Neuron (in vitro differentiated cells): Measurements from ENCODE around the gene SYNE3.

ENCODE experiments used
- H2AFZ ChIP-seq: one replicate; pipeline ENCODE4 v1.6.1; 2013; ENCODE audit warnings: low read depth, mild to moderate bottlenecking, inconsistent platforms, low read length, moderate library complexity
- H3K27me3 ChIP-seq: one replicate; pipeline ENCODE4 v1.6.1; 2013; ENCODE audit warnings: low read length; ENCODE audit not compliant: insufficient read depth
- H3K36me3 ChIP-seq: one replicate; pipeline ENCODE4 v1.6.1; 2013; ENCODE audit warnings: low read length; ENCODE audit not compliant: insufficient read depth
- H3K4me1 ChIP-seq: one replicate; pipeline ENCODE4 v1.6.1; 2013; ENCODE audit warnings: low read length; ENCODE audit not compliant: insufficient read depth
- H3K4me3 ChIP-seq: 2 replicates; pipeline ENCODE4 v1.5.1; 2013; ENCODE audit warnings: mild to moderate bottlenecking, low read length, moderate library complexity
- H3K9me3 ChIP-seq: one replicate; pipeline ENCODE4 v1.6.1; 2013; ENCODE audit warnings: low read length

Gene SYNE3

GRCh38 chr14:95475540-95476240 lies 40.8 kb downstream of the SYNE3 start:
- Histone ChIP-seq H3K4me3 (no peak overlapping the region), H3K27me3 (no peaks in the 10 kb centered on the region), H3K4me1 (no peaks in the 10 kb centered on the region), H2AFZ (no peak overlapping the region), H3K9me3 (no peaks in the 10 kb centered on the region), H3K36me3 (no peaks in the 10 kb centered on the region)

- Histone ChIP-seq H2AFZ (no peak overlapping the region), H3K4me1 (no peaks in the 10 kb centered on the region), H3K9me3 (no peaks in the 10 kb centered on the region), H3K36me3 (no peaks in the 10 kb centered on the region), H3K27me3 (no peaks in the 10 kb centered on the region), H3K4me3 (no peak overlapping the region)
Measured at GRCh38 chr14:95474941-95475340, 41.5 kb downstream of the SYNE3 start.

GRCh38 chr14:95474486-95474885 lies 42.0 kb downstream of the SYNE3 start:
- no peaks in the 10 kb centered on the region for H3K27me3 ChIP-seq
- no peak overlapping the region for H3K4me3 ChIP-seq
- H3K9me3 ChIP-seq = no peaks in the 10 kb centered on the region
- no peak overlapping the region for H2AFZ ChIP-seq
- H3K4me1 ChIP-seq = no peaks in the 10 kb centered on the region
- H3K36me3 ChIP-seq = no peaks in the 10 kb centered on the region

GRCh38 chr14:95472819-95473251 lies 43.6 kb downstream of the SYNE3 start:
- Histone ChIP-seq H3K9me3 (no peaks in the 10 kb centered on the region), H3K36me3 (no peaks in the 10 kb centered on the region), H3K27me3 (peaks cover 5% of the 10 kb centered on the region), H3K4me1 (no peaks in the 10 kb centered on the region), H2AFZ (no peak overlapping the region), H3K4me3 (no peak overlapping the region)

- H3K36me3 ChIP-seq = no peaks in the 10 kb centered on the region
- no peaks in the 10 kb centered on the region for H3K4me1 ChIP-seq
- peaks cover 5% of the 10 kb centered on the region for H3K27me3 ChIP-seq
- H2AFZ ChIP-seq = no peak overlapping the region
- H3K9me3 ChIP-seq = no peaks in the 10 kb centered on the region
- H3K4me3 ChIP-seq = no peak overlapping the region
Measured at GRCh38 chr14:95471476-95471875, 45.0 kb downstream of the SYNE3 start.

GRCh38 chr14:95471016-95471415 lies 45.4 kb downstream of the SYNE3 start:
- Histone ChIP-seq H2AFZ (no peak overlapping the region), H3K4me3 (no peak overlapping the region), H3K36me3 (no peaks in the 10 kb centered on the region), H3K9me3 (no peaks in the 10 kb centered on the region), H3K4me1 (no peaks in the 10 kb centered on the region), H3K27me3 (peaks cover 5% of the 10 kb centered on the region)

GRCh38 chr14:95469134-95469481 lies 47.3 kb downstream of the SYNE3 start:
- Histone ChIP-seq H3K4me3 (no peak overlapping the region), H3K27me3 (peaks cover 10% of the 10 kb centered on the region), H3K36me3 (no peaks in the 10 kb centered on the region), H3K4me1 (no peaks in the 10 kb centered on the region), H2AFZ (no peak overlapping the region), H3K9me3 (no peaks in the 10 kb centered on the region)

- Histone ChIP-seq H2AFZ (no peak overlapping the region), H3K36me3 (no peaks in the 10 kb centered on the region), H3K27me3 (peaks cover 13% of the 10 kb centered on the region), H3K4me1 (no peaks in the 10 kb centered on the region), H3K4me3 (no peak overlapping the region), H3K9me3 (no peaks in the 10 kb centered on the region)
Measured at GRCh38 chr14:95468448-95469133, 47.9 kb downstream of the SYNE3 start.

GRCh38 chr14:95467657-95468056 lies 48.8 kb downstream of the SYNE3 start:
- no peaks in the 10 kb centered on the region for H3K4me1 ChIP-seq
- H3K36me3 ChIP-seq = no peaks in the 10 kb centered on the region
- no peak overlapping the region for H3K4me3 ChIP-seq
- peaks cover 18% of the 10 kb centered on the region for H3K27me3 ChIP-seq
- H2AFZ ChIP-seq = no peak overlapping the region
- no peaks in the 10 kb centered on the region for H3K9me3 ChIP-seq

GRCh38 chr14:95467232-95467631 lies 49.2 kb downstream of the SYNE3 start:
- Histone ChIP-seq H2AFZ (no peak overlapping the region), H3K4me1 (no peaks in the 10 kb centered on the region), H3K9me3 (no peaks in the 10 kb centered on the region), H3K4me3 (no peak overlapping the region), H3K27me3 (peaks cover 19% of the 10 kb centered on the region), H3K36me3 (no peaks in the 10 kb centered on the region)
